Neural cell (in vitro differentiated cells): Measurements from ENCODE around the gene SMYD5. TPM values are rescaled to one million over a fixed set of nuclear protein-coding genes. Genes with fewer than 3 reads are reported as not detected.

ENCODE experiments used
- H2AFZ ChIP-seq: fragments of 200-600, 300-800 bp; sonication (generic), shearing (Covaris generic); 2 replicates; pipeline ENCODE4 v1.6.0; 2014; ENCODE audit warnings: low read depth, mild to moderate bottlenecking, antibody characterized with exemption, low read length, moderate library complexity
- H3F3A ChIP-seq: fragments of 200-600 bp; shearing (Covaris generic); 2 replicates; pipeline ENCODE4 v1.6.1; 2016; ENCODE audit warnings: mild to moderate bottlenecking, moderate library complexity, mixed read lengths, antibody characterized with exemption, low read length; ENCODE audit not compliant: insufficient read depth, poor library complexity, severe bottlenecking
- H3K27ac ChIP-seq: fragments of 200-600, 300-800 bp; sonication (generic), shearing (Covaris generic); 2 replicates; pipeline ENCODE4 v1.5.1; 2014; ENCODE audit warnings: mild to moderate bottlenecking, low read length, moderate library complexity
- H3K27me3 ChIP-seq: fragments of 300-800, 200-600 bp; sonication (generic), shearing (Covaris generic); 2 replicates; pipeline ENCODE4 v1.6.0; 2014; ENCODE audit warnings: mild to moderate bottlenecking, low read depth, low read length, moderate library complexity; ENCODE audit not compliant: insufficient read depth
- H3K36me3 ChIP-seq: fragments of 300-800, 200-600 bp; sonication (generic), shearing (Covaris generic); 2 replicates; pipeline ENCODE4 v1.5.1; 2014; ENCODE audit warnings: mild to moderate bottlenecking, antibody characterized with exemption, low read length, moderate library complexity; ENCODE audit not compliant: insufficient read depth
- H3K4me2 ChIP-seq: fragments of 300-800, 200-600 bp; sonication (generic), shearing (Covaris generic); 2 replicates; pipeline ENCODE4 v1.6.0; 2014; ENCODE audit warnings: mild to moderate bottlenecking, low read length
- H3K4me3 ChIP-seq: fragments of 300-800, 200-600 bp; sonication (generic), shearing (Covaris generic); 2 replicates; pipeline ENCODE4 v1.5.1; 2014; ENCODE audit warnings: mild to moderate bottlenecking, low read length, moderate library complexity
- H3K79me2 ChIP-seq: fragments of 200-600 bp; shearing (Covaris generic); replicated peaks from 2 replicates; pipeline ENCODE4 v1.6.0; 2014; ENCODE audit warnings: mild to moderate bottlenecking, low read length, moderate library complexity; ENCODE audit not compliant: insufficient read depth
- H3K9ac ChIP-seq: fragments of 300-800, 200-600 bp; sonication (generic), shearing (Covaris generic); 2 replicates; pipeline ENCODE4 v1.6.1; 2016; ENCODE audit warnings: mild to moderate bottlenecking, low read length, mixed read lengths
- H3K9me2 ChIP-seq: fragments of 200-600 bp; shearing (Covaris generic); 2 replicates; pipeline ENCODE4 v1.6.1; 2016; ENCODE audit warnings: mild to moderate bottlenecking, low read length, mixed read lengths; ENCODE audit not compliant: insufficient read depth
- H3K9me3 ChIP-seq: fragments of 200-600, 300-800 bp; sonication (generic), shearing (Covaris generic); 2 replicates; pipeline ENCODE4 v1.6.1; 2016; ENCODE audit warnings: mild to moderate bottlenecking, mixed run types, low read length, moderate library complexity, mixed read lengths
- H4K20me1 ChIP-seq: fragments of 200-600 bp; shearing (Covaris generic); 2 replicates; pipeline ENCODE4 v1.6.1; 2016; ENCODE audit warnings: mild to moderate bottlenecking, mixed run types; ENCODE audit not compliant: insufficient read depth
- CTCF ChIP-seq: fragments of 450-650 bp; IDR thresholded peaks from 2 replicates; pipeline ENCODE4 v1.5.1; 2014; ENCODE audit warnings: antibody characterized with exemption, mild to moderate bottlenecking, moderate library complexity; ENCODE audit not compliant: poor library complexity, severe bottlenecking
- EP300 ChIP-seq: fragments of 450-650 bp; conservative IDR thresholded peaks from 2 replicates; pipeline ENCODE4 v1.6.1; 2014; ENCODE audit warnings: antibody characterized with exemption, mild to moderate bottlenecking, moderate library complexity; ENCODE audit not compliant: poor library complexity, severe bottlenecking
- EZH2 ChIP-seq: fragments of 200-600, 300-800 bp; shearing (Covaris generic), sonication (generic); IDR thresholded peaks from 2 replicates; pipeline ENCODE4 v1.6.1; 2014; ENCODE audit warnings: antibody characterized with exemption, low read length, borderline replicate concordance, mild to moderate bottlenecking; ENCODE audit not compliant: insufficient read depth, poor library complexity, severe bottlenecking
- MXI1 ChIP-seq: fragments of 450-650 bp; conservative IDR thresholded peaks from 2 replicates; pipeline ENCODE4 v1.6.1; 2014; ENCODE audit warnings: antibody characterized with exemption, mild to moderate bottlenecking; ENCODE audit not compliant: poor library complexity, severe bottlenecking
- POLR2AphosphoS5 ChIP-seq: IDR thresholded peaks from 2 replicates; pipeline ENCODE4 v1.6.1; 2012
- RAD21 ChIP-seq: fragments of 450-650 bp; conservative IDR thresholded peaks from 2 replicates; pipeline ENCODE4 v1.6.1; 2014; ENCODE audit warnings: antibody characterized with exemption, mild to moderate bottlenecking, moderate library complexity
- REST ChIP-seq: IDR thresholded peaks from 2 replicates; pipeline ENCODE4 v1.6.1; 2012; ENCODE audit warnings: borderline replicate concordance
- SMC3 ChIP-seq: fragments of 450-650 bp; conservative IDR thresholded peaks from 2 replicates; pipeline ENCODE4 v1.6.1; 2014; ENCODE audit warnings: antibody characterized with exemption, mild to moderate bottlenecking, moderate library complexity; ENCODE audit not compliant: poor library complexity
- TAF1 ChIP-seq: IDR thresholded peaks from 2 replicates; pipeline ENCODE4 v1.6.1; 2012; ENCODE audit warnings: low read depth
- polyA plus RNA-seq: library from polyadenylated mRNA; depleted of rRNA; stranded (reverse); fragments of >200 nt; gene quantifications from 2 replicates; pipeline ENCODE4 v1.2.3, GENCODE V29; 2014

SMYD5 gene
- polyA plus RNA-seq, 1 donor from 2014 or later = 15.5 TPM

GRCh38 chr2:73212098-73212447 is 2.0 kb upstream of the SMYD5 start:
- H3K27me3 ChIP-seq = no peaks in the 10 kb centered on the region
- H3K4me2 ChIP-seq = no peak overlapping the region
- no peaks in the 10 kb centered on the region for H3K36me3 ChIP-seq
- no peak overlapping the region for H3K9ac ChIP-seq
- no peaks in the 10 kb centered on the region for H3K79me2 ChIP-seq
- H3K9me3 ChIP-seq = no peaks in the 10 kb centered on the region
- no peaks in the 10 kb centered on the region for H3K9me2 ChIP-seq
- no peak for TF ChIP-seq POLR2AphosphoS5
- TF ChIP-seq MXI1 = no peak
- no peak for TF ChIP-seq REST
- no peak for TF ChIP-seq EP300
- TF ChIP-seq RAD21 = no peak
- no peak for TF ChIP-seq TAF1
- TF ChIP-seq EZH2 = no peak
- no peak for TF ChIP-seq SMC3
- no peak for TF ChIP-seq CTCF
- no peak overlapping the region for H3K4me3 ChIP-seq
- H4K20me1 ChIP-seq = no peaks in the 10 kb centered on the region
- no peak overlapping the region for H2AFZ ChIP-seq
- H3F3A ChIP-seq = no peaks in the 10 kb centered on the region
- H3K27ac ChIP-seq = no peak overlapping the region

GRCh38 chr2:73212448-73213176 is 1.4 kb upstream of the SMYD5 start:
- no peak overlapping the region for H3K9ac ChIP-seq
- no peak overlapping the region for H2AFZ ChIP-seq
- H3K27ac ChIP-seq = no peak overlapping the region

More at GRCh38 chr2:73212448-73213176, 1.4 kb upstream of the SMYD5 start:
- no peaks in the 10 kb centered on the region for H3K79me2 ChIP-seq
- no peaks in the 10 kb centered on the region for H3F3A ChIP-seq
- no peaks in the 10 kb centered on the region for H3K36me3 ChIP-seq
- no peaks in the 10 kb centered on the region for H4K20me1 ChIP-seq
- no peak overlapping the region for H3K4me2 ChIP-seq
- H3K27me3 ChIP-seq = no peaks in the 10 kb centered on the region
- H3K4me3 ChIP-seq = no peak overlapping the region
- no peaks in the 10 kb centered on the region for H3K9me3 ChIP-seq
- no peaks in the 10 kb centered on the region for H3K9me2 ChIP-seq
- TF ChIP-seq POLR2AphosphoS5 (no peak), EZH2 (no peak), SMC3 (peak; percentile 72), EP300 (no peak), MXI1 (no peak), REST (no peak), CTCF (peak; percentile 81), TAF1 (no peak), RAD21 (peak; percentile 68)
